AG09309 (cell line): Measurements from ENCODE around the gene CWC27.

ENCODE experiments used
- DNase-seq: peaks from one replicate; pipeline ENCODE4 v3.0.0-alpha.2; 2010; ENCODE audit warnings: low read depth
- H3K4me3 ChIP-seq: 2 replicates; pipeline ENCODE4 v1.5.1; 2011; ENCODE audit warnings: mild to moderate bottlenecking, low read depth, low read length, moderate library complexity; ENCODE audit not compliant: control insufficient read depth
- TF ChIP-seq, protein P1 (sequence below): IDR thresholded peaks from 2 replicates; pipeline ENCODE4 v1.5.1; 2011; ENCODE audit warnings: mild to moderate bottlenecking, low read depth, low read length, inconsistent platforms; ENCODE audit not compliant: insufficient read depth, control insufficient read depth; ENCODE audit errors: missing control alignments

Gene CWC27

DNA sequence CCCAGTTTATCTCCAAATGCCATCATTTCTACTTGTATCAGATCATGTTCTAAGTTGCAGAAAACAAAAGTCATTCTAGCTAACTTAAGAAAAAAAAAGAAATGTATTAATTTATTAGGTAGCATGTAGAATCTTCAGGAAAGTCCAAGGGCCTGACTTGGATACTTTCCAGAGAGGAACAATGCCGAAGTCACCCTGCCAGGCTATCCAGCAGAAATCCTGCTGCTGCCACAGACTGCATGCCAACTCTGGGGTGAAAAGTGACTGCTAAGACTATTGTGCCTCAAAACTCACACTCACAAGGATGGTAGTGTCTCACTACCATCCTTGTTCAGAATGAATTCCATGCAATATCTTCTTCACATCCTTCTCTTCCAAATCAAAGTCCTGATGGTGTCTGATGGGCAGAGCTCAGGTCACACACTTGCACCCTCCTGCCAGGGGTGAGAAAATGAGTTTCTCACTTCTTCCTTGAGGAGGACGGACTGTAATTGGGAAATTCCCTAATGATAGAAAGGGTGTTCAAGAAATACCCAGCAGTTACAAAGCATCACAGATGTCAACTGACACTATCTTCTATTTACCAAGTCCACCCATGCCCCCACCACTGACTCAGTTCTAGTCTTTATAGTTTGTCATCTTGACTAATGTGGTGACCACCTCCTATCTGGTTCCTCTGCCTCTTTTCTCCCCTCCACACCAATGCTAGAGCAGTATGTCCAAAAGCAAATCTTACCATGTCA is 279.4 kb downstream of the CWC27 start:
- no peak for DNase-seq
- TF ChIP-seq, protein P1, sequence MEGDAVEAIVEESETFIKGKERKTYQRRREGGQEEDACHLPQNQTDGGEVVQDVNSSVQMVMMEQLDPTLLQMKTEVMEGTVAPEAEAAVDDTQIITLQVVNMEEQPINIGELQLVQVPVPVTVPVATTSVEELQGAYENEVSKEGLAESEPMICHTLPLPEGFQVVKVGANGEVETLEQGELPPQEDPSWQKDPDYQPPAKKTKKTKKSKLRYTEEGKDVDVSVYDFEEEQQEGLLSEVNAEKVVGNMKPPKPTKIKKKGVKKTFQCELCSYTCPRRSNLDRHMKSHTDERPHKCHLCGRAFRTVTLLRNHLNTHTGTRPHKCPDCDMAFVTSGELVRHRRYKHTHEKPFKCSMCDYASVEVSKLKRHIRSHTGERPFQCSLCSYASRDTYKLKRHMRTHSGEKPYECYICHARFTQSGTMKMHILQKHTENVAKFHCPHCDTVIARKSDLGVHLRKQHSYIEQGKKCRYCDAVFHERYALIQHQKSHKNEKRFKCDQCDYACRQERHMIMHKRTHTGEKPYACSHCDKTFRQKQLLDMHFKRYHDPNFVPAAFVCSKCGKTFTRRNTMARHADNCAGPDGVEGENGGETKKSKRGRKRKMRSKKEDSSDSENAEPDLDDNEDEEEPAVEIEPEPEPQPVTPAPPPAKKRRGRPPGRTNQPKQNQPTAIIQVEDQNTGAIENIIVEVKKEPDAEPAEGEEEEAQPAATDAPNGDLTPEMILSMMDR, result no peak
- no peak overlapping the region for H3K4me3 ChIP-seq

DNA sequence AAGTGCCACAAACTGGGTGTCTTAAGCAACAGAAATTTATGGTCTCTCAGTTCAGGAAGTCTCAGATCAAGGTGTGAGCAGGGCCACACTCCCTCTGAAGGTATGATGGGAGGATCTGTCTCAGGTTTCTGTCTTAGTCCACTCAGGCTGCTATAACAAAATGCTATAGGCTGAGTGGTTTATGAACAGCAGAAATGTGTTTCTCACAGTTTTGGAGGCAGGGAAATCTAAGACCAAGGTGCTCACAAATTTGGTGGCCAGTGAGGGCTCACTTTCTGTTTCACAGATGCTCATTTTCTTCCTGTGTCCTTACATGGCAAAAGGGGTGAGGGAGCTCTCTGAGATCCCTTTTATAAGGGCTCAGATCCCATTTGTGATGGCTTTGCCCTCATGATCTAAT is 281.4 kb downstream of the CWC27 start:
- DNase-seq, result no peak
- TF ChIP-seq, protein P1, result no peak

DNA sequence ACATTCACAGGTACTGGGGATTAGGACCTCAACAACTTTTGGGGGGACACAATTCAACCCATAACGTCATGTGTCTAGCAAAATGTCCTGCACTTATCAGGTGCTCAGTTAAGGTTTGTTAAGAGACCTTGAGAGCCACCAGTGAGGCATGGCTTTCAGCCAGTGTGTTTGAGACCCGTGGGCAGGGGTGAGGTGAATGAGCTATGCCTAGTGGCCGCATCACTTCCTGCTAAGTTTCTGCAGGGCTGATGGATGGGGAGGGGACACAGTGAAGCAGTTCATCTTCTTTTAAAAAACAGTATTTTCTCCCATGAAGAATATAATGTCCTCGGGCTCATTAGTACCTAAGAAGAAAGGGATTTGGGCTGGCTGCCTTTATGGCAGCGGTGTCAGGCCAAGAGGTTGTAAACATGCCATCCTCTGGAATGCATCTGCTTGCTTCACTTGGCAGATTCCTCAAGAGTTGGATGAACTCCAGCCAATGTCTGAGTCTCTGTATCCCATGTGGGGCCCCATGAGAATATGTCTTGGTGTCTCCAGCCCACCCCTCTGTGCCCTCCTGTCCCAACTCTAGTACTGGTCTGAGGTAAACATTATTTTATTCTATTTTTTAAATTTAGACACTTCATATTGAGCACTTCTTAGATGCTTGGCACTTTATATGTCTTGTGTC is 282.2 kb downstream of the CWC27 start:
- no peak for DNase-seq
- no peak overlapping the region for H3K4me3 ChIP-seq
- TF ChIP-seq, protein P1, result no peak

More for the DNA sequence above, 281.4 kb downstream of the CWC27 start:
- H3K4me3 ChIP-seq, result no peak overlapping the region

DNA sequence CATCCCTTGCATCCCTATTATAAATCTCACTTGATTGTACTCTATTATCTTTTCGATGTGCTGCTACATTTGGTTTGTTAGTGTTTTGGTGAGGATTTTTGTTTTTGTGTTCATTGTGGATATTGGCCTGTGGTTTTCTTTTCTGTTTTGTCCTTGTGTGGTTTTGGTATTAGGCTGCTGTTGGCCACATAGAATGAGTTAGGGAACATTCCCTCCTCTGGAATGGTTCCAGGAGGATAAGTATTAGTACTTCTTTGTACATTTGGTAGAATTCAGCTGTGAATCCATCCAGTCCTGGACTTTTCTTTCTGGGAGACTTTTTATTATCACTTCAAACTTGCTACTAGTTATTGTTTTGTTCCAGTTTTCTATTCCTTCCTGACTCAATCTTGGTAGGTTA is 287.2 kb downstream of the CWC27 start:
- no peak for DNase-seq
- TF ChIP-seq, protein P1, result no peak

DNA sequence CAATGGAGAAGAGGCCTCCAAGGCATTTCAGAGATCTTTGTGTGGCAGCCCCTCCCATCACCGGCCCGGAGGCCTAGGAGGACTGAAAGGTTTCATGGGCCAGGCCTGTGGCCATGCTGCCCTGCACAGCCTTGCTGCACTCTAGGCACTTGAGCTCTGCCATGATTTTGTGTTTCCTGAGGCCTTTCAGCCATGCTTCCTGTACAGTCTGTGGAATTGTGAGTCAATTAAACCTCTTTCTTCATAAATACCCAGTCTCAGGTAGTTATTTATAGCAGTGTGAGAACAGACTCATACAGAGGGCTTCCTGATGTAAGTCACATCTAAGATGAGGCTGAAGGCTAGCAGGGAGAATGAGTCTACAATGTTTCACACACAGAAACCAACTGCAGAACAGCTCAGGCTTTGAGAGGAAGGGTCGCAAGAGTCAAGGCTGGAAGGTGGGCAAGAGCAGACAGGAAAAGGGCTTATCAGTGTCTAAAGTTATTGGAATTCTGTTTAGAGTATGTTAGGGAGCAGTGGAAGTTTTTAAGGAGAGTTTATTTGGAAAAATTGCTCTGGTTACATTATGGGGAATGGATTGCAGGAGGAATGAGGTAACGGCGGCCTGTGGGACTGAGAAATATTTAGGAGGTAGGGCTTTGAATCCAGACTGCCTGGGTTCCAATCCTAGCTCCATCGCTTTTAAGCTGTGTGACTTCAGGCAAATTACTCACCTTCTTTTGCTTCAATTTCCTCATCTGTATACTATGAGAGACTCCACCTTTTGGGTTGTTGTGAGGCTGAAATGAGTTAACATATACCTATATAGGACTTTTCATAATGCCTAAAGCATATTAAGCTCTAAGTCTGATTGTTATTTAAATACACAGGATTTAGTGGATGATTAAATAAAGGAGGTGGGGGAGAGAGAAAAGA is 291.2 kb downstream of the CWC27 start:
- H3K4me3 ChIP-seq, result no peak overlapping the region
- TF ChIP-seq, protein P1, result no peak
- peak; percentile 49 for DNase-seq

More for the DNA sequence above, 287.2 kb downstream of the CWC27 start:
- H3K4me3 ChIP-seq, result no peak overlapping the region

DNA sequence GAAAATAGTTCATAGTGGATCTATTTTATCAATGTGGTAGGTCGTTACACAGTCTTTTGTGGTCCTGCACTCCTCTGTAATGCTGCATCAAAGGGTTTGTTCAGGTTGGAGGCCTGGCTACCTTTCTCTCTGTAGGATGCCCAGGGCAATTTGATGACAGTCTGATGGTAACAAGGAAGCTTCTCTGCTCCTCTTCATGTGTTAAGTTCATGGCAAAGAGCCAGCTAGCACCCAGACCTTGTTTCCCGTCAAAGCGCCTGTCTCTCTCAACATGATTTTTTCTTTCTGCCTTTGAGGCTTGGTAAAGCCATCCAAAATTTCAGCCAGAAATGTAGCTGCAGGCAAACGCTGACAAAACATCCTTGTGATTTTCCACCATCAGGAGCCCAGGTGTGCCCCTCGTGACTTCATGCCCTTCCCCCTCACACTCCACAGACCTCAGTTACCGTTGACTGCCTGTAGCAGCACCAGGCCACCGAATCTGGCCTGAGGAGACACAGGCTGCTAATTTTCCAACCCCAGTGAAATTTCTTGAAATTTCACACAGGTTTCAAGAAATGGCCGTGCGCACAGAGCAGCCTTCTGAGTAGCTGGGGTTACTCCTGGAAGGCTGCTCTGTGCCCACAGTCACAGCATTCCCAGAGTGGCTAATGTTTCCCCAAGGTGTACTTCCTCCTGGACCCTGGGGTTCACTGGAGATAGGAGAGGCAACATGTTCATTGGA is 292.7 kb downstream of the CWC27 start:
- TF ChIP-seq, protein P1, result no peak
- no peak overlapping the region for H3K4me3 ChIP-seq
- no peak for DNase-seq
